ENCODE measurements around the gene TMEM221.

TMEM221 gene

DNA sequence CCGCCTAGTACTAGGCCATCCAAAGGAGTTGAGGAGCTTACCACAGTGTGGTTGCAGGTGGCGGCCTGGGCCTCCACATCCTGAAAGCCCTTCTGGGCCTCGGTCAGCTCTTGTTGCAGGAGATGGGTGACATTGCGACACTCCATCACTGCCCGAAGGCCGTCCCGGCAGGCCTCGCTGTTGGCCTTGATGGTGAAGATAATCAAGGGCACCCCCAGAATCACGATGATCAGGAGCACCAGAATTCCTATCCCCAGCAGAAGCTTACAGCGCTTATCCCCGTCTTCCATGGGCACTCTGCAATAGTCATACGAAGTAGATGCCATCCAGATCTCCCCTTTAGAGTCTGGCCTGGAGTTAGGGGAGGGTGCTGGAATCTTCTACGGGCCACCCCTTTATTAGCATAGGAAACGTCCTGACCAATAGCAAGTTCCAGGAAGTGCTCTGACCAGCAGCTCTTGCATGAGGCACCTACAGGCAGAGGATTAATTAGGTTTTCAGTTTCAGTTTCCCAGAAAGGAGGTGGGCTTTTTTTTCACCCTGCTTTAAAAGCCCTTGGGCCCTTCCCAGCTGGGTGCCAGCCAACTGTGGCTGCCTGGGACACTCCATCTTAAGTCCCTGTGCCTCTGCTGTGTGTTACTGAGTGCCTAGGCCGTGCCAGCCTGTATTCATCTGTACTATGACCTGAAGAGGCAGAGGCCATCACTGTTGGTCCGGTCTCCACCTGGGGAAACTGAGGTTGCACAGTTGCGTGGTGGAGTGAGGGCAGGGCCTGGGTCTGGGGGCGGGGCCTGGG lies 43.0 kb downstream of the TMEM221 start, which contains the start of gene BST2:
TSS of gene BST2 (minus strand) at position 381 of the 796 bp plus-strand sequence. CDS start at position 326, 55 bp downstream.
- DNase-seq (ENCODE audit: low spot score), result peak; percentile 42

DNA sequence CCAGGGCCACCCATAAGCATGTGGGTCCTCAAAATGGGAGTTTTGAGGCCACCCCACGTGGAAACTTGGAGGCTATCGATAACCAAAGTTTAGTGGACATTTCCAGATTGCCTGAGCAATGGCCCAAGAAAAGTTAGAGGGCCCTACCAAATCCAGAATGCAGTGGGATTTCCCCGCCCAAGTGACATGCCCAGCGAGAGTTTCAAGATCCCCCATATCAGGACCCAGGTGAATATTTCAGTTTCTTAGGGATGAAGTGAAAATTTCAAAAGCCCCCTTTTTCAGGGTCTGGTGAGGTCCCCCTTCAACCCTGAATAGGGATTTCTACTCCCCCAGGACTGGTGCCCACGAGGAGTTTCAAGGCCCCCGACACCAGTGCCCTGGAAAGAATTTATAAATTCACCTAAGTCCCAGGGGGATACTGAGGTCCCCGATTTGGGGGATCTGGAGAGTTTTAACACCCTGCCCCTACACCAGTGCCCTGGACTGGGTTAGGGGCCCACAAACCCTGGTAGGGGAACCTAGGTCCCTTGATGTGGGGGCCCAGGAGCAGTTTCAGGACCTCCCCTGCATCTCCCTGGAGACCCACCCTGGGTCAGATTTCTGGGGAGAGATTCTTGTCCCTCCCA lies 43.7 kb downstream of the TMEM221 start:
- DNase-seq (ENCODE audit: low spot score), result no peak

DNA sequence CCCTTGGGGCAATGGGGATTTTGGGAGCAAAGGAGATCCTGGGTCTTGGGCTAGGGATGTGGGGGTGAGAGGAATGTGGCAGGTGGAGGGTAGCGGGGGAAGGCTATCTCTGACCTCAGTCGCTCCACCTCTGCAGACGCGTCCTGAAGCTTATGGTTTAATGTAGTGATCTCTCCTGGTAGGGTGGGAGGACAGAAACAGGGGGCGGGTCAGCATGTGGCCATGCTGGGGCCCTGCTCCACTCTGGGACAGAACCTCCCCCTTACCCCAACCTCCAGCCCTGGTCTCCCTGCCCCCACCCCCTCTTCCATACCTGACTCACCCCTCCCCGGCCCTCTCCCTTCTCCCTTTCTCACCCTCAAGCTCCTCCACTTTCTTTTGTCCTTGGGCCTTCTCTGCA lies 44.5 kb downstream of the TMEM221 start:
- no peak for DNase-seq (ENCODE audit: low spot score)

DNA sequence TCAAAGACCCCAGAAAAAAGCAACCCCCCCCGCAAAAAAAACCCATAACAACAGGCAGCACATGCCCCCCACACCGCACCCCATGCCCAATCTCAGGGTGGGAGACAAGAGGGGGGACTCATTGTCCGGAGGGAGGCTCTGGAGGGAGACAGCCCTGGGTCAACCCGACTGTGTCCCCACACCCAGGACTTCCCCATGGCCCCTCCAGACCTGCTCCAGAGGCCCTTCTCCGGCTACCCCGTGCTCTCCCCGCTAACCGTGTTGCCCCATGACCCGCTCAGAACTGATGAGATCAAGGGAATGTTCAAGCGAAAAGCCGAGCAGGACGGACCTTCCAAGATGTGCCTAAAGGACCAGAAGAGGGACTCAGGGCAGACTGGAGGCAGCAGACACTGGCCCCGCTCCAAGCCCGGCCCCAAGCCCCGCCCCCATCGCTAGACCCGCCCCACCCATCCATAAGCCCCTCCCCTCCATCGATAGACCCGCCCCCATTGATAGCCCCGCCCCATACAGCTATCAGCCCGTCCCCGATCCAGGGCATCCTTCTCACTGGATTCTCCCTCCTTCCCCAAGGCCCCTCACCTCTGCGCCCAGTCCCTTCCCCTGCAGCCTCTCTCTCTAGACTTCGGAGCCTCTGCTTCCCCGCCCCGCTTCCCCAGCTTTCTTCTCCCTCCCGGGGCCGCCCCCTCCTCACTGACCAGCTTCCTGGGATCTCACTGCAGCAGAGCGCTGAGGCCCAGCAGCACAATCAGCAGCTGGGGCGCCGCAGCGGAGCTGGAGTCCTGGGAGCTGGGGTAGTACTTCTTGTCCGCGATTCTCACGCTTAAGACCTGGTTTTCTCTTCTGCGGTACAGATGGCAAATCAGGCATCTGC lies 45.2 kb downstream of the TMEM221 start:
- no peak for DNase-seq (ENCODE audit: low spot score)

DNA sequence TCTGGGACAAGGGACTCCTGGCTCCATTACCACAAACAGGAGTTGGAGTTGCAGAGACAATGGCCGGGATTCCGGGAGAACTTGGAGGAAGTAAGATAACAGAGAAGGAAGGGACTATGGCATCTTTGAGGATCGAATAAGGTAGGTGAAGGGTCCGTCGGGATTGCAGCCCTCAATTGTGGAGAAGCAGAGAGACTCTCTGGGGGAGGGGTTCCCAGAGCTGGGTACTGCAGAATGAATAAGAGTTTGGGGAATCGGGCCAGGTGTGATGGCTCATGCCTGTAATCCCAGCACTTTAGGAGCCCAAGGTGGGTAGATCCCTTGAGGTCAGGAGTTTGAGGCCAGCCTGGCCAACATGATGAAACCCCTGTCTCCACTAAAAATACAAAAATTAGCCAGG lies 46.8 kb downstream of the TMEM221 start:
- no peak for DNase-seq (ENCODE audit: low spot score)

DNA sequence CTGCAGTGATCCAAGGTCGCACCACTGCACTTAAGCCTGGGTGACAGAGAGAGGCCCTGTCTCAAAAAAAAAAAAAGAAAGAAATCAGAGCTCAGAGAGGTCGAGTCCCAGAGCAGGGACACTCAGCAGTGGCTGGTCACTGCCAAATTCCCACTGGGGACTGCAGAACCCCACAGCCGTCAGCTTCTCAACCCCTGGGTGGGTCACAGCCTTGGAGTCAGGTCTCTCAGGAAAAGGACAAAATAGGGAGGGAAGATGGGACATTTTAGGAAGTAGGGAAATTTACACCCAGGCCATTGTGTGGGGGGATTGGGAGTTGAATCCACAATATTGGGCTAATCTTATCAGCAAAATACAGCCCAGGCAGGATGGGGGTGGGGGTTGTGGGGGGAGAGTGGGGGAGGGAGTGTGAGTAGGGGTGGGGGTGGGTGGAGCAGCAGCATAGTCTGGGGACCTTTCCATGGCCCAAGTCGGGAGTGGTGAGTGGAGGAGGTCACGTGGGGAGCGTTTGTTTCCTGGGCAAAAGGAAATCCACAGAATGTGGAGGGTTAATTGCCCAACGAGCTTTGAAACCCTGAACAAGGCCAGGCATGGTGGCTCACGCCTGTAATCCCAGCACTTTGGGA lies 49.5 kb downstream of the TMEM221 start:
- DNase-seq (ENCODE audit: low spot score), result no peak

DNA sequence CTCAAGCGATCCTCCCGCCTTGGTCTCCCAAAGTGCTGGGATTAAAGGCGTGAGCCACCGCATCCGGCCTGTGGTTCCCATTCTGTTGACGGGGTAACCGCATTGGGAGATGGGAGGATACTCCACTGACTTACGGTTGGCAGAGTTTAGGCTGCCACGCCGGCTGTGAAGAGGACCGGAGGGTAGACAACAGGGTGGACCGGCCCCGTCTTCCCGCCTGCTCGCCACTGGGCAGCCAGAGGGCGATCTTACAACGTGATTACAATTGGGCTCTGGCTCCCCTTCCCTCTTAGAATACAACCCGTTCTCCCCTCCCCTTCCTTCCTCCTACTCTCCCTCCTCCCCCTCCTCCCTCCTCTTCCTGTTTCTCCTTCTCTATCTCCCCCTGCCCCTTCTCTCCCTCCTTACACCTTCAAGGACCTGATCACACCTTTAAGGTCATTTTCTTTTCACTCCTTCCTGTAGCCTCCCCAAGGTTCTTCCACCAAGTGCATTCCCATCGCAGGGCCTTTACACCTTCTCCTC lies 53.5 kb downstream of the TMEM221 start:
- DNase-seq (ENCODE audit: low spot score), result no peak

DNA sequence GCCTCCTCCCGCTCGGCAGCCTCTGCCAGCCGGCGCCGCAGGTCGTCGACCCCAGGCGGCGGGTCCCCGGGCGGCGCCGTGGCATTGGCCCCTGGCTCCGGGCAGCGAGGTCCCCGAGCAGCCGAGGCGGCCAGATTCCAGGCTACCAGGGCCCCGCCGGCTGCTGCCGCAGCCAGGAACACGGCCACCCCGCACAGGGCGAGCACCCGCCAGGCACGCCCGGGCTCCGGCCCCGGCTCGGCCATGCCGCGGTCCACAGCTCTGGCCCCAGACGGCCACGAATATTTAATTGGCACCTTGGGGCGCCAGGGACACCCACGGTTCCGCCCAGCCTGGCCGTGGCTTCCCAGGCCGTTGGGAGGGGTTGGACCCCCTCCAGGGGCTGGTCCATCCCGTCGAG lies 54.6 kb downstream of the TMEM221 start, which contains the start of gene CCDC194:
TSS of gene CCDC194 (minus strand) at position 283 of the 400 bp plus-strand sequence. CDS start at position 245, 38 bp downstream.
- no peak for DNase-seq (ENCODE audit: low spot score)

DNA sequence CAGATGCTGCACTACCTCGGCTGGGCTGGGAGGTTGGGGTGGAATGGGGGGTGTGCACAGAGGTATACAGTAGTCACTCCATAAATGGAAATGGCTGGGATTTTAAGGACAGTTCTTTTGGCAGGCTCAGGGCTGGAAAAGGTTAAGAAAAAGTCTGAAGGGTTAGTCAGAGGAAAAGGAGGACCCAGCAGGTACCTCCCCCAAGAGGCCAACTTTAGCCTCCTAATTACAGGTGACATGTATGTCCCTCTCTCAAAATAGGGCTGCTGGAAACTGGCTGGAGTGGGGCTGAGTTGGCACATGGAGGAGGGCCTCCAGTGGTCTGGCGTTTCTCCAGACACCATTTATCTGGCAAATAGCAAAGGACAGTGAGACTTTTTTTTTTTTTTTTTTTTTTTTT lies 55.5 kb downstream of the TMEM221 start:
- no peak for DNase-seq (ENCODE audit: low spot score)

DNA sequence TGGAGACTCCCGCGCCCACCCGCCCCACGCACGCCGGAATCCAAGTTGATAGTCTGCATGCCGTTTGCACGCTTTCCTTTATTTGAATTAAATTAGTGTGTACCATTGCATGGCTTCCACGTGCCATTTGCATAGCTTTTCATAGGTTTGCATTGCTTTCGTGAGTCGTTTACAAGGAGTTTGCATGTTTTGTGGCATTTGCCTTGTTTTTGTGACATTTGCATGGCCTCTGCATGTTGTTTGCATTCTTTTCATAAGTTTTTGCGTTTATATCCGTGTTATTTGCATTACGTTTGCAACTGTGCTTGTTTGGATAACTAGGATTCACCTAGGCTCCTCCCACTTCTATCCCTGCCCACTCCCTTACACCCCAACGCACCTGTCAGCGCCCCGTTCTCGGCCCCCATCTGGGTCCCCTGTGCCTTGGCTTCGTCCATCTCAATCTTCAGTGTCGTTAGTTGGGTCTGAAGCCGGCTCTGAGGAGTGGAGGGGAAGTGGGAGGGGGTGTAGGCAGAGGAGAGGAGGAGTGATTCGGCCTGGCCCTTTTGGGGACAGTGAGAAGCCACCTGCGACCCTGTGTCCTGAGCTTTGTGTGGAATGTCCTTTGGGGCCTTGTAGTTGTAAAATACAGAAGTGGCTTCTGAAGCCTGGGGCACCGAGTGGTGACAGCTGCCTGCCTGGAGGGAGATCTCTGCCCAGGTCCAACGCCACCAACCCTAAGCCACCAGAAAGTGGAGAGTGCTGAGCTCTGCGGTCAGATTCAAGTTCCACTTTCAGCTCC lies 56.9 kb downstream of the TMEM221 start:
- DNase-seq (ENCODE audit: low spot score), result no peak

DNA sequence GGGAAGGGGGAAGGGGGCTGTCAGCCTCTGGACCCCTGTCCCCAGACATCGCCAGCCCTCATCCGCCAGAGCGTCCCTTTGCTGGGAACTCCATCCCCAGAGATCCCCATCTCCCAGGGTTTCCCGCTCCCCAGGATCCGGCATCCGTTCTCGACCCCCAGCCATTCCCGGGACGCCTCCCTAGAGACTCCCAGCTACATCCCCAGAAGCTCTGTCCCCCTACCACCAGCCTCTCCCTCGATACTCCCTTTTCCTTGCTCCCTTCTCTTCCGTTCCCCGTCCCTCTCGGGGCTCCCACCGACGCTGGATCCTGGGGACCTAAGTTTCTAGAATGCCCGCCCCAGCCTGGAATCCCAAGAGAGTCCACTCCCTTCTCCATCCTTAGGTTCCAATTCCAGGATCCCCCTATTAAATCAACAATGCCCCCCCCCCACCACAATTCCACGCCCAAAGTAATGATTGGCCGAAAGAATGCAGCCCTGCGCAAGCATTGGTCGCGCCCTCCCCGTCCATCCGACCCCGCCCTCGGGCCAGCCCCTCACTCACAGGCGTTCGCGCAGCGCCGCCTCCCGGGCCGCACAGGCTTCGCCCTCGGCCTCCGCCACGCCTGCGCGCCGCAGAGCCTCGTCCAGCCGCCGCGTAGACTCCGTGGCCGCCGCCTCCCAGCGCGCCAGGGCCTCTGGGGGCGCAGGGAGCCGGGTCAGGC lies 57.6 kb downstream of the TMEM221 start:
- DNase-seq (ENCODE audit: low spot score), result peak; percentile 93

DNA sequence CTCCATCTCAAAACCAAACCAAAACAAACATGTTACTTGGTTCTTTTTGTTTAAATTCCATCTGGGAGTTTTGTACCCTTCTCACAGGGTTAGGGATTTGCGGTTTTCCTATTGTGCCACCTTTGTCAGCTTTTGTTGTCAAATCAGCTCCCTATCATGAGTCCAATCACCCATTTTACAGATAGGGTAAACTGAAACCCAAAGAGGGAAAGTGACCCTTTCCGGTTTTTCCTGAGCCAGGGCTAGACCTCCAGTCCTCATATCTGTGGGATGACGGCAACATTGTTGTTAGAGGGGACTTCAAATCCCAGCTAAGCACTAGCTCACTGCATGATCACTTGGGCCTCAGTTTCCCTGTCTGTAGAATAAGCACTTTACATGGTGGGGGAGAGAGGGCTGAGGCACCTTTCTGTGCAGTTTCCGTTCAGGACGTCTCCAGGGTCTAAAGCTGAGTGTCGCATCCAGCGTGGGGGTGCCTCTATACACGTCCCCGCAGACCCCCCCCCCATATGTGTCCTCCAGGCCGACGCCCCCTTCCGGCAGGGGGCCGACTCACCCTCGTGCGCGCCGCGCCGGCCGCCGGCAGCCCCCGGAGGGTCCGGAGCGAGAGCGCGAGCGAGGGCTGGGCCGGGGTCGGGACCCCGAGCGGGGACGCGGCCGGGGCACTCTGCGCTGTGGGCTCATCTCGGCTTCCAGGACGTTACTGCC lies 58.4 kb downstream of the TMEM221 start:
- no peak for DNase-seq (ENCODE audit: low spot score)

DNA sequence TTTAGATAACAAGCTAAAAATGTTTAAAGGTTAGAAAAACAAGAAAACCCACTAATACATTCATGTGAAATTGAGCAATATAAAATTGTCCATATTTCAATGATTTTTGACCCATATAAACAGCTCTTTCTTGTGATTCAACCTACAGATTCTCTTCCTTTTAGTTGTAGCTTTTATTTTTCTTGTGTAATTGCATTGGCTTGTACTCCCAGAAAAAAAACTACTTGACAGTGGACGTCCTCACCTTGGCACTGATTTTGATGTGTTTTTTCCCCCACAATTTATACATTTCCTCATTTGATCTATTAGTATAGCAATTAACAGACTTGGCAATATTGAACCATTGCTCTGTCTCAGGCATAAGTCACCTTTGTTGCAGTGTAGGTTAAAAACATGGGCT lies 59.2 kb downstream of the TMEM221 start:
- DNase-seq (ENCODE audit: low spot score), result no peak

DNA sequence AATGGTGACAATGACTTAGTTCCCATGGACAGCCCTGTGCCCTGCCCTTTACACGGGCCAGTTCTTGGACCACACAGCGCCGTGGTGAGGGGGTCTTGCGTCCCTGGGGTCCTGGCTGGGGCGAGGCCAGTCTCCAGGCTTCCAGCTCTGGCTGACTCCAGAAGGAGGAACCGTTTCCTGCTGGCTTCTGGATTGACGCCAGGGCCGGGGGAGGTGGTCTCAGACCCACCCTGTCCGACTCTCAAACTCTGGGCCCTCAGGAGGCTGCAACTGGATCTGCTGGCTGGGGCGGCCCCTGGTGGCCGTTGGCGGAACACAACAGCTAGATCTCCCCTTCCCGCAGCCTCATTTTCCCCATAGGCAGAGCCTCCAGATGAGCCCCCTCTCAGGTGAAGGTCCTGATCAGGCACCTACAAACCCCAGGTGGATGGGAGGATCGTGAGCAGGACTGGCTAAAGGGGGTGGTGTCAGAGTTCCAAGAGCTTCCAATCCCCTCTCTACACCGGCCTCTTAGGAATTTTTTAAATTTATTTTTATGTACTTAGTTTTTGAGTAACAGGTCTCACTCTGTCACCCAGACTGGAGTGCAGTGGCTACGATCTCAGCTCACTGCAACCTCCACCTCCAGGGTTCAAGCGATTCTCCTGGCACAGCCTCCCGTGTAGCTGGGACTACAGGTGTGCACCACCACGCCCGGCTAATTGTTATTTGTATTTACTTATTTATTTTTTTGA lies 62.4 kb downstream of the TMEM221 start:
- DNase-seq (ENCODE audit: low spot score), result peak; percentile 93
